SK-N-SH (cell line): ENCODE measurements around the gene PIANP. TPM values are rescaled to one million over a fixed set of nuclear protein-coding genes. Genes with fewer than 3 reads are reported as not detected.

Experiments used
- CTCF ChIA-PET: fragments of 300-600, 350-600 bp; formaldehyde crosslinking; extraction: SDS; loops from one replicate; lab custom pipeline; 2021; lab: Yijun Ruan, JAX
- POLR2A ChIA-PET: fragments of 350-600 bp; sonication (Branson Sonifier 250); formaldehyde crosslinking; extraction: SDS; loops from one replicate; lab custom pipeline; 2020; ENCODE audit warnings: antibody characterized with exemption, inconsistent platforms; lab: Yijun Ruan, JAX
- DNase-seq: peaks from one replicate; pipeline ENCODE4 v3.0.0; 2012
- H2AFZ ChIP-seq: fragments of 200-600 bp; sonication (generic); 2 replicates; pipeline ENCODE4 v1.8.1; 2016; ENCODE audit warnings: antibody characterized with exemption, mild to moderate bottlenecking, low read depth
- H3F3A ChIP-seq: fragments of 200-600 bp; sonication (generic); replicated peaks from 2 replicates; pipeline ENCODE3; 2016; ENCODE audit warnings: antibody characterized with exemption, mild to moderate bottlenecking; ENCODE audit not compliant: insufficient read depth
- H3K27ac ChIP-seq, 2 experiments: fragments of 200-500 bp in 1 of 2; fragments of 200-600 bp in 1 of 2; sonication (Bioruptor generic) in 1 of 2; sonication (generic), shearing (Covaris generic) in 1 of 2; 2 replicates each; pipeline versions ENCODE4 v1.5.1 to v1.6.1; 2014 to 2016; ENCODE audit warnings: low read depth in 2 of 2, inconsistent platforms in 1 of 2, low read length in 1 of 2, mild to moderate bottlenecking in 1 of 2, mixed read lengths in 1 of 2
- H3K27me3 ChIP-seq: fragments of 200-600 bp; sonication (generic), shearing (Covaris generic); 2 replicates; pipeline ENCODE4 v1.6.1; 2016; ENCODE audit warnings: mixed run types; ENCODE audit not compliant: insufficient read depth
- H3K36me3 ChIP-seq, 2 experiments: fragments of 200-500 bp in 1 of 2; fragments of 200-600 bp in 1 of 2; sonication (Bioruptor generic) in 1 of 2; sonication (generic) in 1 of 2; replicated peaks in 1 of 2; 2 replicates each; pipeline versions ENCODE3 to v1.5.1; 2014 to 2016; ENCODE audit warnings: low read length in 1 of 2, mild to moderate bottlenecking in 1 of 2; ENCODE audit not compliant: insufficient read depth in 2 of 2, control insufficient read depth in 1 of 2
- H3K4me1 ChIP-seq, 2 experiments: fragments of 200-500 bp in 1 of 2; fragments of 200-600 bp in 1 of 2; sonication (Bioruptor generic) in 1 of 2; sonication (generic), shearing (Covaris generic) in 1 of 2; 2 replicates each; pipeline versions ENCODE4 v1.5.1 to v1.6.1; 2014 to 2016; ENCODE audit warnings: low read depth in 1 of 2, low read length in 1 of 2, mixed run types in 1 of 2; ENCODE audit not compliant: insufficient read depth in 2 of 2, control insufficient read depth in 1 of 2
- H3K4me2 ChIP-seq: fragments of 200-600 bp; sonication (generic), shearing (Covaris generic); 2 replicates; pipeline ENCODE4 v1.6.1; 2017; ENCODE audit warnings: mixed run types
- H3K4me3 ChIP-seq, 2 experiments: fragments of 200-500 bp in 1 of 2; fragments of 200-600 bp in 1 of 2; sonication (Bioruptor generic) in 1 of 2; sonication (generic), shearing (Covaris generic) in 1 of 2; 2 replicates each; pipeline versions ENCODE4 v1.5.1 to v1.8.1; 2014 to 2016; ENCODE audit warnings: low read depth in 2 of 2, inconsistent platforms in 1 of 2, low read length in 1 of 2, mild to moderate bottlenecking in 1 of 2, mixed read lengths in 1 of 2, moderate library complexity in 1 of 2
- H3K79me2 ChIP-seq: fragments of 200-600 bp; sonication (generic); 2 replicates; pipeline ENCODE4 v1.8.1; 2017; ENCODE audit warnings: mild to moderate bottlenecking; ENCODE audit not compliant: insufficient read depth
- H3K9ac ChIP-seq: fragments of 200-600 bp; sonication (generic); 2 replicates; pipeline ENCODE4 v1.6.1; 2017; ENCODE audit warnings: mixed run types
- H3K9me2 ChIP-seq: fragments of 200-600 bp; sonication (generic); 2 replicates; pipeline ENCODE4 v1.6.1; 2017; ENCODE audit warnings: mixed run types
- H3K9me3 ChIP-seq: fragments of 200-600 bp; sonication (generic); 2 replicates; pipeline ENCODE4 v1.6.1; 2017; ENCODE audit warnings: mixed run types, mild to moderate bottlenecking, moderate library complexity
- H4K20me1 ChIP-seq: fragments of 200-600 bp; sonication (generic); 2 replicates; pipeline ENCODE4 v1.6.1; 2017; ENCODE audit warnings: mild to moderate bottlenecking, mixed run types; ENCODE audit not compliant: insufficient read depth
- CHD2 ChIP-seq: fragments of 150-350 bp; IDR thresholded peaks from 2 replicates; pipeline ENCODE4 v1.6.1; 2018; ENCODE audit warnings: low read length; ENCODE audit not compliant: partially characterized antibody
- EZH2phosphoT487 ChIP-seq: fragments of 200-600 bp; sonication (generic); IDR thresholded peaks from 2 replicates; pipeline ENCODE4 v1.6.1; 2017; ENCODE audit warnings: low read depth, mixed run types, mild to moderate bottlenecking, antibody characterized with exemption, moderate library complexity, borderline replicate concordance
- FOSL2 ChIP-seq: IDR thresholded peaks from 2 replicates; pipeline ENCODE4 v1.4.0; 2012; ENCODE audit warnings: low read depth, mild to moderate bottlenecking, moderate library complexity, borderline replicate concordance
- FOXJ3 ChIP-seq: sonication (generic); formaldehyde crosslinking; IDR thresholded peaks from 2 replicates; pipeline ENCODE4 v1.5.1; 2020; ENCODE audit warnings: mild to moderate bottlenecking, missing genetic modification reagents
- GABPA ChIP-seq: IDR thresholded peaks from 2 replicates; pipeline ENCODE4 v1.4.0; 2012; ENCODE audit warnings: low read depth, mild to moderate bottlenecking
- GATA2 ChIP-seq: sonication (generic); formaldehyde crosslinking; IDR thresholded peaks from 2 replicates; pipeline ENCODE4 v1.5.0; 2020; ENCODE audit warnings: mild to moderate bottlenecking, missing genetic modification reagents
- JUND ChIP-seq: IDR thresholded peaks from 2 replicates; pipeline ENCODE4 v1.4.0; 2012
- MEF2A ChIP-seq: IDR thresholded peaks from 2 replicates; pipeline ENCODE4 v1.4.0; 2012; ENCODE audit warnings: low read depth, borderline replicate concordance
- NRF1 ChIP-seq: IDR thresholded peaks from 2 replicates; pipeline ENCODE4 v1.6.1; 2012; ENCODE audit warnings: low read depth, mild to moderate bottlenecking, low read length
- RAD21 ChIP-seq: IDR thresholded peaks from 2 replicates; pipeline ENCODE4 v1.6.1; 2012; ENCODE audit warnings: mild to moderate bottlenecking, low read length
- RFX5 ChIP-seq: IDR thresholded peaks from 2 replicates; pipeline ENCODE4 v1.6.1; 2012; ENCODE audit warnings: mild to moderate bottlenecking, improper control_type of control experiment, low read length
- RXRA ChIP-seq: IDR thresholded peaks from 2 replicates; pipeline ENCODE4 v1.4.0; 2012; ENCODE audit warnings: low read depth, mild to moderate bottlenecking, borderline replicate concordance
- WGBS: methylation state at CpG from one replicate; pipeline ENCODE4 v1.1.6; 2017; ENCODE audit warnings: low lambda C conversion rate; 5-methylcytosine and 5-hydroxymethylcytosine counted together
- polyA plus RNA-seq, 3 experiments: library from polyadenylated mRNA; depleted of rRNA; stranded (reverse); fragments of >200 nt; gene quantifications; 2 replicates each; pipeline ENCODE4 v1.2.3, GENCODE V29; 2012
- TF ChIP-seq, protein P1 (sequence below): fragments of 150-350 bp; IDR thresholded peaks from 2 replicates; pipeline ENCODE4 v1.6.1; 2017; ENCODE audit warnings: antibody characterized with exemption, low read length, low read depth, borderline replicate concordance
- TF ChIP-seq, protein P2 (sequence below): IDR thresholded peaks from 2 replicates; pipeline ENCODE4 v1.6.1; 2012; ENCODE audit warnings: mild to moderate bottlenecking, low read depth, low read length, moderate library complexity
- TF ChIP-seq, protein P3 (sequence below): IDR thresholded peaks from 2 replicates; pipeline ENCODE4 v1.4.0; 2012; ENCODE audit warnings: low read depth, borderline replicate concordance
- TF ChIP-seq, protein P4 (sequence below): IDR thresholded peaks from 2 replicates; pipeline ENCODE4; 2012

PIANP gene, protein sequence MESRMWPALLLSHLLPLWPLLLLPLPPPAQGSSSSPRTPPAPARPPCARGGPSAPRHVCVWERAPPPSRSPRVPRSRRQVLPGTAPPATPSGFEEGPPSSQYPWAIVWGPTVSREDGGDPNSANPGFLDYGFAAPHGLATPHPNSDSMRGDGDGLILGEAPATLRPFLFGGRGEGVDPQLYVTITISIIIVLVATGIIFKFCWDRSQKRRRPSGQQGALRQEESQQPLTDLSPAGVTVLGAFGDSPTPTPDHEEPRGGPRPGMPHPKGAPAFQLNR
- polyA plus RNA-seq (2012; rRNA removed): 5.9 and 9.9 TPM in 2 replicates
- 9.0 and 13.5 TPM in 2 replicates for polyA plus RNA-seq (2012; cell fraction: cytosol; rRNA removed)
- polyA plus RNA-seq (2012; cell fraction: nucleus; rRNA removed): 26.9 and 28.4 TPM in 2 replicates

DNA sequence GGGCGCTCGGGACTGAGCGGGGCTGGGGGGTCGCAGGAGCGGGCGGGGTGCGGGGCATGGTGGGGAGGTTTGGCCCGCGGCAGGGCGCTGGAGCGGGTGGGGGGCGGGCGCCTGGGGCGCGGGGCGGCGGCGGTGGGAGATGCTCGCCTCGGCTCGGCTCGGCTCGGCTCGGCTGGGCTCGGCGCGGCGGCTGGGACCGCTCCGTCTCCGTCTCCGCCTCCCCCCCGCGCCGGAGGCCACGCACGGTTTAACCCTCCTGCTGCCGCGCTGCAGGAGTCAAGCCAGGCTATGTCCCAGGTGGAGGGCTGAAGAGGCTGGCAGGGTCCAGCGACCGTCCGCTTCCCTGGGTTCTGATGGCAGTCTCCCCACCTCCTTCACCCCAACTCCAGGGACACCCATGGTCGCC is at the start of gene PIANP:
Gene PIANP, minus strand, starts transcription at position 170 of the 406 bp plus-strand sequence. CDS start 2,754 bp downstream, outside the sequence.
- Histone ChIP-seq H3K4me3 (peak within 1 kb of the TSS; percentile 74 to 80), H3K36me3 (peaks cover 0 to 15% of the 10 kb centered on the region in 2 experiments), H3K27ac (peak within 1 kb of the TSS in 1 of 2 experiments; percentile 80; a peak in 2 of 4 replicates), H4K20me1 (no peaks in the 10 kb centered on the region), H3K9me3 (no peaks in the 10 kb centered on the region), H3K9ac (peak within 1 kb of the TSS; percentile 85), H3F3A (peaks cover 12% of the 10 kb centered on the region), H2AFZ (peak within 1 kb of the TSS; percentile 81), H3K27me3 (no peaks in the 10 kb centered on the region), H3K9me2 (no peaks in the 10 kb centered on the region), H3K4me2 (peak within 1 kb of the TSS; percentile 98), H3K4me1 (peaks cover 6 to 13% of the 10 kb centered on the region in 2 experiments; a peak in 2 of 4 replicates), H3K79me2 (peaks cover 11% of the 10 kb centered on the region)
- CTCF ChIA-PET: interaction anchor here (0.6 to 2.7 kb wide), 2 partner anchors 53 to 105 kb away, joined by 3 to 13 read pairs; partner anchors contain the start of gene MLF2
- TF ChIP-seq CHD2 (peak; percentile 48), NRF1 (no peak), RAD21 (no peak), RXRA (no peak)
- TF ChIP-seq, protein P1, sequence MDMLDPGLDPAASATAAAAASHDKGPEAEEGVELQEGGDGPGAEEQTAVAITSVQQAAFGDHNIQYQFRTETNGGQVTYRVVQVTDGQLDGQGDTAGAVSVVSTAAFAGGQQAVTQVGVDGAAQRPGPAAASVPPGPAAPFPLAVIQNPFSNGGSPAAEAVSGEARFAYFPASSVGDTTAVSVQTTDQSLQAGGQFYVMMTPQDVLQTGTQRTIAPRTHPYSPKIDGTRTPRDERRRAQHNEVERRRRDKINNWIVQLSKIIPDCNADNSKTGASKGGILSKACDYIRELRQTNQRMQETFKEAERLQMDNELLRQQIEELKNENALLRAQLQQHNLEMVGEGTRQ: no peak
- no CpG with 5 or more reads among the region's 43 CpGs for whole genome bisulfite sequencing
- POLR2A ChIA-PET: interaction anchor here (0.7 to 3.1 kb wide), 2 partner anchors 11 kb away, joined by 3 to 38 read pairs; partner anchors contain the start of gene ZNF384
- DNase-seq: peak; percentile 92

DNA sequence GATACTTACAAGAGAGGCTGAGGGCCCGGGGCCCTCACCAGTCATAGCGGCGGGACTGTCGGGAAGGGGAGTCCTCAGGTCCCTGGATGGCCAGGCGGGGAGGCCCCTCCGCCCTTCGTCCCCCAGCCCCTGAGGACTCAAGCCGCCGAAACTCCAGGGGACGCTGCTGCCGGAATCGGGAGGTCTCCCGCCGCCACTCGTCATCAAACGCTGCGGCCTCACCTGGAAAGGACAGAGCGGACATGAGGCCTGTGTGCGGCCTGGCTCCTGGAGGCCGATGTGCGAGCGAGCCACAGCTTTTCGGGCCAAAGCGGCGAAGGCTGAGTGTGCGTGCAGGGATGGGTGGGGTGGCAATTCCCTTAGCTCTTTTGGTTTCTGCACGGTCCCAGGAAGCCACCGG is 48.1 kb upstream of the PIANP start:
- DNase-seq: no peak
- POLR2A ChIA-PET: no interaction called here
- whole genome bisulfite sequencing: 97% methylated on average over 16 of the region's 28 CpGs

More for the DNA sequence above, 48.1 kb upstream of the PIANP start:
- peaks cover 9 to 10% of the 10 kb centered on the region in 2 experiments for H3K4me1 ChIP-seq
- H4K20me1 ChIP-seq: peaks cover 12% of the 10 kb centered on the region
- no peak overlapping the region for H3K27ac ChIP-seq
- H3K9me3 ChIP-seq: no peaks in the 10 kb centered on the region
- H3K36me3 ChIP-seq: peaks cover 43 to 52% of the 10 kb centered on the region in 2 experiments
- no peak overlapping the region for H3K4me3 ChIP-seq
- no peak overlapping the region for H3K4me2 ChIP-seq
- no peaks in the 10 kb centered on the region for H3K27me3 ChIP-seq
- no peak overlapping the region for H3K9ac ChIP-seq
- H3F3A ChIP-seq: peaks cover 16% of the 10 kb centered on the region
- H3K9me2 ChIP-seq: no peaks in the 10 kb centered on the region
- H3K79me2 ChIP-seq: peaks cover 34% of the 10 kb centered on the region
- TF ChIP-seq, protein P2, sequence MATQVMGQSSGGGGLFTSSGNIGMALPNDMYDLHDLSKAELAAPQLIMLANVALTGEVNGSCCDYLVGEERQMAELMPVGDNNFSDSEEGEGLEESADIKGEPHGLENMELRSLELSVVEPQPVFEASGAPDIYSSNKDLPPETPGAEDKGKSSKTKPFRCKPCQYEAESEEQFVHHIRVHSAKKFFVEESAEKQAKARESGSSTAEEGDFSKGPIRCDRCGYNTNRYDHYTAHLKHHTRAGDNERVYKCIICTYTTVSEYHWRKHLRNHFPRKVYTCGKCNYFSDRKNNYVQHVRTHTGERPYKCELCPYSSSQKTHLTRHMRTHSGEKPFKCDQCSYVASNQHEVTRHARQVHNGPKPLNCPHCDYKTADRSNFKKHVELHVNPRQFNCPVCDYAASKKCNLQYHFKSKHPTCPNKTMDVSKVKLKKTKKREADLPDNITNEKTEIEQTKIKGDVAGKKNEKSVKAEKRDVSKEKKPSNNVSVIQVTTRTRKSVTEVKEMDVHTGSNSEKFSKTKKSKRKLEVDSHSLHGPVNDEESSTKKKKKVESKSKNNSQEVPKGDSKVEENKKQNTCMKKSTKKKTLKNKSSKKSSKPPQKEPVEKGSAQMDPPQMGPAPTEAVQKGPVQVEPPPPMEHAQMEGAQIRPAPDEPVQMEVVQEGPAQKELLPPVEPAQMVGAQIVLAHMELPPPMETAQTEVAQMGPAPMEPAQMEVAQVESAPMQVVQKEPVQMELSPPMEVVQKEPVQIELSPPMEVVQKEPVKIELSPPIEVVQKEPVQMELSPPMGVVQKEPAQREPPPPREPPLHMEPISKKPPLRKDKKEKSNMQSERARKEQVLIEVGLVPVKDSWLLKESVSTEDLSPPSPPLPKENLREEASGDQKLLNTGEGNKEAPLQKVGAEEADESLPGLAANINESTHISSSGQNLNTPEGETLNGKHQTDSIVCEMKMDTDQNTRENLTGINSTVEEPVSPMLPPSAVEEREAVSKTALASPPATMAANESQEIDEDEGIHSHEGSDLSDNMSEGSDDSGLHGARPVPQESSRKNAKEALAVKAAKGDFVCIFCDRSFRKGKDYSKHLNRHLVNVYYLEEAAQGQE: no peak
- TF ChIP-seq RAD21 (no peak), MEF2A (no peak), GATA2 (no peak), JUND (no peak), EZH2phosphoT487 (no peak), RFX5 (no peak), CHD2 (no peak), GABPA (no peak), FOXJ3 (CRISPR knock-in tag) (no peak), NRF1 (no peak), FOSL2 (no peak)
- TF ChIP-seq, protein P3, sequence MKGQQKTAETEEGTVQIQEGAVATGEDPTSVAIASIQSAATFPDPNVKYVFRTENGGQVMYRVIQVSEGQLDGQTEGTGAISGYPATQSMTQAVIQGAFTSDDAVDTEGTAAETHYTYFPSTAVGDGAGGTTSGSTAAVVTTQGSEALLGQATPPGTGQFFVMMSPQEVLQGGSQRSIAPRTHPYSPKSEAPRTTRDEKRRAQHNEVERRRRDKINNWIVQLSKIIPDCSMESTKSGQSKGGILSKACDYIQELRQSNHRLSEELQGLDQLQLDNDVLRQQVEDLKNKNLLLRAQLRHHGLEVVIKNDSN: no peak
- TF ChIP-seq, protein P4, sequence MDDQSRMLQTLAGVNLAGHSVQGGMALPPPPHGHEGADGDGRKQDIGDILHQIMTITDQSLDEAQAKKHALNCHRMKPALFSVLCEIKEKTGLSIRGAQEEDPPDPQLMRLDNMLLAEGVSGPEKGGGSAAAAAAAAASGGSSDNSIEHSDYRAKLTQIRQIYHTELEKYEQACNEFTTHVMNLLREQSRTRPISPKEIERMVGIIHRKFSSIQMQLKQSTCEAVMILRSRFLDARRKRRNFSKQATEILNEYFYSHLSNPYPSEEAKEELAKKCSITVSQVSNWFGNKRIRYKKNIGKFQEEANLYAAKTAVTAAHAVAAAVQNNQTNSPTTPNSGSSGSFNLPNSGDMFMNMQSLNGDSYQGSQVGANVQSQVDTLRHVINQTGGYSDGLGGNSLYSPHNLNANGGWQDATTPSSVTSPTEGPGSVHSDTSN: no peak
- TF ChIP-seq, all 33 proteins: peak for 0
- CTCF ChIA-PET: interaction anchor here (12.7 kb wide), 1 partner anchor 23 kb away, joined by 343 read pairs; the partner anchor contains the start of genes LAG3 and PTMS
- H2AFZ ChIP-seq: no peak overlapping the region
